UCSD-AML1 (cell line): ENCODE results near the gene TAGAP.
"Not testable (repeated sequence)": the region's sequence is repeated elsewhere in the genome, so short reads cannot be mapped to it uniquely, and the experiment has no call there.

Source experiments
- DNase-seq: peaks from one replicate; lab custom pipeline; 2025; ENCODE audit not compliant: unreplicated experiment; lab: John Stamatoyannopoulos, UW

The TAGAP gene

DNA sequence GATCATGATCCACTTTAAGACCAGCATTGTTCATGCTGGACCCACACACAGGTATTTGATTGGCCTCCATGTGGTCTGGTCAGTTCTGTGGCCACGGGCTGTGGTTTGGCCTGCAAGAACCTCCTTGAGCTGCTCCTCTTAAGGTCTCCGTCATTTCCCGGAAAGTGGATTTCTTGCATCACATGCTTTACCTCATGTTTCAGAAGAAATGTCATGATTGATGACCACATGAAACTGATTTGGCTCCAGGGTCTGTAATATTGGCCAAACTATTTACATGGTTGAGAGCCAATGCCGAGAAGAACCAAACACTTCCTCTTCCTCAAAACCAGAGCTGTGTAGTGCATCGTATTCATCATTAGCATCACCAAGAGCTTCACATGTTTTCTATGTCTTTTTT, 31.6 kb downstream of the TAGAP start:
- no peak for DNase-seq

DNA sequence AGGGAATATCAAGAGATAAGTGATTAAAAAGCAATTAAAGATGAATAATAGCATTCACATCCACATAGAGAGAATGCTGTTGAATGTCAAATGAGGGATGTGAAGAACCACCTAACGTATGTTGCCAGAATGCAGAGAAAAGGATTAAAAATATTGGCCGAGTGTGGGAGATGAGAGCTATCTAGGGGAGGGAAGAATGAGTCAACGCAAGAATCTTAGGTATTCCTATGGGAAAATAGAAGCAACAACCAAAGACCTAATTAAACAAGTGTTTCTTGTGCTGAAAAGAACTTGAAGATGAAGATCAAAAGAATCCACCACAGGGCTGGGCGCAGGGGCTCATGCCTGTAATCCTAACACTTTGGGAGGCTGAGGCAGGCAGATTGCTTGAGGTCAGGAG, 32.6 kb downstream of the TAGAP start:
- DNase-seq = no peak

DNA sequence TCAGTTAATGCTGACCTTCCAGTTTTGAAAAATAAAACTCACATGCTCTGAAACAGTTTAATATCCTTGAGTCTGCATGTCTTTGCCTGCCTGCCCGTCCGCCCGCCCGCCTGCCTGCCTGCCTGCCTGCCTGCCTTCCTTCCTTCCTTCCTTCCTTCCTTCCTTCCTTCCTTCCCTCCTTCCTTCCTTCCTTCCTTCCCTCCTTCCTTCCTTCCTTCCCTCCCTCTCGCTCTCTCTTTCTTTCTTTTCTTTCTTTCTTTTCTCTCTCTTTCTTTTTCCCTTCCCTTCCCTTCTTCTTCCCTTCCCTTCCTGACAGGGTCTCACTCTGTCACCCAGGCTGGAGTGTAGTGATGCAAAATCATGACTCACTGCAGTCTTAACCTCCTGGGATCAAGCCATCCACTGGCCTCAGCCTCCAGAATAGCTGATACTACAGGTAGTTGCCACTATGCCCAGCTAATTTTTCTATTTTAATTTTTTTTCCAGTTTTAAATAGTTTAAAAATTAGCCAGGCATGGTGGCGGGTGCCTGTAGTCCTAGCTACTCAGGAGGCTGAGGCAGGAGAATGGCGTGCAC, 34.7 kb downstream of the TAGAP start:
- DNase-seq = not testable (repeated sequence)

DNA sequence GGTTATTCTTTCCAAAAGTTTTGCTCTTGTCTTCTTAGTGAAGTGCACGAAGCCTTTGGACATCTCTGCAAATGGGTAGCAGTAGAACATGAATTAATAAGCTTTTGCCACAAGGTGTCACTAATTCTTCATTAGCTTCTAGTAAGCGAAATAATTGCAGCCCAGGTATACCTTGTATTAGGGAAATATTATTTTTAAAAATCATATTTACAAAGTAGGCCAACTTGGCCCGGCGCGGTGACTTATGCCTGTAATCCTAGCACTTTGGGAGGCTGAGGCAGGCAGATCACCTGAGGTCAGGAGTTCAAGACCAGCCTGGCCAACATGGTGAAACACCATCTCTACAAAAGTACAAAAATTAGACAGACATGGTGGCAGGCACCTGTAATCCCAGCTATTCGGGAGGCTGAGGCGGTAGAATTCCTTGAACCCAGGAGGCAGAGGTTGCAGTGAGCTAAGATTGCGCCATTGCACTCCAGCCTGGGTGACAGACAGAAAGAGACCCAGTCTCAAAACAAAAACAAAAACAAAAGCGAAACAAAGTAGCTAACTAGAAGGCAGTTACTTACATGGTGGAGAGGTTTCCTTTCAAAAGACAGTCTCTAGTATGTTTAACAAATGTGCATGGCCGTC, 36.0 kb downstream of the TAGAP start:
- DNase-seq = no peak

DNA sequence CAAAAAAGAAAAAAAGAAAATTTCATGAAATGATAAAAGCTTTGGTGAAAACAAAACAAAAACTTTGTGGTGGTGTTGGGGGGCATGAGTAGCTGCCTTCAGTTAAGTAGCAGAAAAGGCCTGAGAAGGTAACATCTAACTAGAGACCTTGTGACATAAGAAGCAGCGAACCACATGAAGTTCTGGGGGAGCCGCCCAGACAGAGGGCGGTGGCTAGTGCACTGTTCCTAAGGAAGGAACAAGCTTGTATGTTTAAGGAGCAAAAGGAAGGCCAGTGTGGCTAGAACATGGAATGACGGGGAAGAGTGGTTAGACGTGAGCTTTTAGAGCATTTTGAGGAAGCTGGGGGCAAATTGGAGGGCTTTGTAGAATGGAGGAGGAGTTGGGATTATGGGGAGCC, 37.3 kb downstream of the TAGAP start:
- no peak for DNase-seq

DNA sequence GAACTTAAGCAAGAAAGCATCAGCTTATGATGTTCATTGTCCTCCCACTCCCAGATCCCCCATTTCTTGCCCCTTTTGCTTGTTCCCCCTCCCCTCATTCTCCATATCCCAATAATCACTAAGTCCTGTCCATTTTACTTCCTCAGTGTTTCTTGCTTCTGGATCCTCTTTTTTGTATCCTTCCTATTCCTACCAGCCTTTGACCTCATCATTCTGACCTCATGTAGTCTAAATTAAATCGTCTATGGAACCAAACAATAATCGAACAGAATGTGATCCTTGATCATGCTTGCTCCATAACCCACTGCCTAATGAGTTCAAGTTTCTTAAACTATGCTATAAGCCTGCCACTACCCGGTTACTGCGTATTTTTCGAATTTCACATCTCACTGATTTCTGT, 39.4 kb downstream of the TAGAP start:
- no peak for DNase-seq

DNA sequence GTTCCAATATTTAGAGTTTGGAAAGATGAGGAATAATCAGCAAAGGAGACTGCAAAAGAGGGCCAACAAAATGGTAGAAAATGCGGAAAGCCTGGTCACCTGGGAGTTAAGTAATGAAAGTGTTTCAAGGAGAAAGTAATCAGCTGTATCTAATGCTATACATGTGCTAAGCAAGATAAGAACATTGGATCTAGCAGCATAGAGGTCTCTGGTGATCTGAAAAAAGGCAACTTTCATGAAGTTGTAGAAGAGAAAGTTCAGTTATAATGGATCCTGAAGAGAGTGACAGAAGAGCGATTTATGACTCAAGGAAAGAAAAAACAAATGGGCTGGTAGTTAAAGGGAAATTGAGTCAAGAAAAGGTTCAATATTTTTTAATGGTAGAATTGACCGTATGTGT, 40.2 kb downstream of the TAGAP start:
- no peak for DNase-seq

DNA sequence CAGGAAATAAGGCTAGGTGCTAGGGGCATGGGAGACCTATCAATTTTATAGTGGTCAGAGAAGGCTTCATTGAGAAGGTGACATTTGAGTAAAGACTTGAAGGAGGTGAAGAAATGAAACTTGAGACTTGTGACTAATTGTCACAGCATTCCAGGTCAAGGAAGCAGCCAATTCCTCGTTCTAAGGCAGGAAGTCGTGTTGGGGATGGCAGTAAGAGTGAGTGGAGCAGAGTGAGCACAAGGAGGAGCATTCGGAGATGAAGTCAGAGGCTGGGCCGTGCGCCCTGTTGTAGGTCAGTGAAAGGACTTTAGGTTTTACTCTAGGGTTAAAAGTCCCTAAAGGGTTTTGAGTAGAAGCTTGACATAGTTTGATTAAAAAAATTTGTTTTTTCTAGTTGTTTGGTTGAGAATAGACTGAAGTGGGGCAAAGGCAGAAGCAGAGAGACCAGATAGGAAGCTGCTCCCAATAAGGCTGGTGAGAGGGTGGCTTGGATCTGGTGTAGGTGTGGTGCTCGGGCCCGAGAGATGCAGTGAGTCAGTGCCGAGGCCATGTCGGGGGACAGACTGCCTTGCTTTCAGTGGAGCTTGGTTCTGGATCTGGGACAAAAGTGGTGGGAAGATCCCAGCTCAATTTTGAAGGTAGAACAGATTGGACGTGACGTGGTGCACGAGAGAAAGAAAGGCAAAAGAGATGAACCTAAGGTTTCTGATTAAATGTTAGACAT, 42.2 kb downstream of the TAGAP start:
- no peak for DNase-seq

DNA sequence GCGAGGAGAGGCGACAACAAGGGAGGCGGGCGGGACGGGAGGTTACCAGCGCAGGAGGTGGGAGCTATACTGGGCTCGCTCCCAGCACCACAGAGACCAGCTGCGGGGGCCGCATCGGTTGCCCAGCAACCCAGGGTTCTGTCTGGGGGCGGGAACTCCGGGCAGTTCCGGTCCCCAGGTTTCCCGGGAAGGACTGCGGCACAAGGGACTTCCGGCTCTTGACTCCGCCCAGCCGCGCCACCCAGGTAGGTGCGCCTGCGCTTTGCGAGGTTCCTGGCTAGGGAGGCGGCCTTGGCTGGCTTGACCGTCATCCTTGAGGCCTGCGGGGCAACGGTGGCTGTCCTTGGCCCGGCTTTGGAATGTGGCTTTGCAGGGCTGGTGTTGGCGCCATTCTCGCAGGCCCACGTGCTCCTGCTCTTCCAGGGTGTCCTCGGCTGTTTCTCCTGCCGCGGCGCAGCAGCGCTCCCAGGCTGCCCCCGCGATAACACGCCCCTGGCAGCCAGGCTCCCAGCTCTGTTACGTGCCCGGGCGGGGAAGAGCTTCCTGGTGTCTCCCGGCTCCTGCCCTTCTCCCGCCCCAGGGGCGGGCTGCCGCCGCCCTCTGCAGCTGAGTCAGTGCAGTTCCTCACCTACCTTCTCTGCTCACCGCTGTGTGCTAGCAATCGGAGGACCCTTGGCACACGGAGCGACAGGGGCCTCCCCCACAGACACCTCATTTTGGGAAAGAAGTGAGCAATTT, 45.0 kb downstream of the TAGAP start, which contains the start of gene RSPH3:
Gene RSPH3, minus strand, starts transcription at position 537 of the 738 bp plus-strand sequence. CDS start 652 bp downstream, outside the sequence.
- peak; percentile 94 for DNase-seq

DNA sequence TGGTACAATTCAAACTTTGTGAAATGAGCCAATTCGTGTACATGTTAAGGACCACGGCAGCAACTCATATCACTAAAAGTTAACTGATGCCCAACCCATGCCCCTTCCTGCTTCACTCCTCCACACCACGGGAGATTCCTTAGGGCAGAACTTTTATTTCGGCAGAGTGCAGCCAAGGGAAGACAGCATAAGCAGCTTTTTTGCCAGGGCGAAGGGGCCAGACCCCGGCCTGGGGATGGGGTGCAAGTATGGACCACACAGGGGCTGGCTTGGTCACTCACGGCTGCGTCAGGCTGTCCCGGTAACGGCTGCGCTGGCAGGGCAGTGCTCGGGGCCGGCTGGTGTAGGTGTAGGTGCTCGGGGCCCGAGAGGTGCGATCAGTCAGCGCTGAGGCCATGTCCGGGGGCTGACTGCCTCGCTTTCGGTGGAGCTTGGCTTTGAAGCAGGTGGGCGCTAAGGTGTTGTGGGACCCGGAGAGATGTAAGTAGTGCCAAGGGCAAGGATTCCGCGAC, 45.6 kb downstream of the TAGAP start:
- no peak for DNase-seq

DNA sequence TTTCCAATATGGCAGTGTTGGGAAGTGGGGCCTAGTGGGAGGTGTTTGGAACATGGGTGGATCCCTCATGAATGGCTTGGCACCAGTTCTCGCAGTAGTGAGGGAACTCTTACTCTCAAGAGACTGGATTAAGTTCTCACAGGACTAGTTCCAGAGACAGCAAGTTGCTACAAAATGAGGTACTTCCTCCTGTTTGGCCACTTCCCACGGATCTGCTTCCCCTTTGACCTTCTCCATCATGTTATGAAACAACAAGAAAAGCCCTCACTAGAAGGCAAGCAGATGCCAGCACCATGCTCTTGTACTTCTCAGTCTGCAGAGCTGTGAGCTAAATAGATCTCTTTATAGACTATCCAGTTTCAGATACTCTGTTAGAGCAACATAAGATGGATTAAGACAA, 47.9 kb downstream of the TAGAP start:
- DNase-seq = no peak

DNA sequence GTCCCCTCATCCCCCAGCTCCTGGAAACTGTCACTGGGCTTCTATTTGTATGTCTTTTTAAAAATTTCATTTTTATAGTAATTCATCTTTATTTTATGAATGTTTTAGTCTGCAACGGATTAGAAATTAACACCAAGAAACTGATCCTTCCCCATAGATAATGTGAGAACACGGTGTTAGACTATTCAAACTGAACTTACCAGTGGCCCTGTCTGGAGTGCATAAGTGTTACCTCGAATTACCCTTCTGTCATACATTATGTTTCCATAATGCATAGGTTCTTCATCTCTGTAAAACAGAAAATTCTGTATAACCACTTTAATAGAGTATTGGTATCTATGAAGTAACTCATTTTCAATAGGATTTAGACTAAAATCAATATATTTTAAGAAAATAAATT, 51.2 kb downstream of the TAGAP start:
- no peak for DNase-seq

DNA sequence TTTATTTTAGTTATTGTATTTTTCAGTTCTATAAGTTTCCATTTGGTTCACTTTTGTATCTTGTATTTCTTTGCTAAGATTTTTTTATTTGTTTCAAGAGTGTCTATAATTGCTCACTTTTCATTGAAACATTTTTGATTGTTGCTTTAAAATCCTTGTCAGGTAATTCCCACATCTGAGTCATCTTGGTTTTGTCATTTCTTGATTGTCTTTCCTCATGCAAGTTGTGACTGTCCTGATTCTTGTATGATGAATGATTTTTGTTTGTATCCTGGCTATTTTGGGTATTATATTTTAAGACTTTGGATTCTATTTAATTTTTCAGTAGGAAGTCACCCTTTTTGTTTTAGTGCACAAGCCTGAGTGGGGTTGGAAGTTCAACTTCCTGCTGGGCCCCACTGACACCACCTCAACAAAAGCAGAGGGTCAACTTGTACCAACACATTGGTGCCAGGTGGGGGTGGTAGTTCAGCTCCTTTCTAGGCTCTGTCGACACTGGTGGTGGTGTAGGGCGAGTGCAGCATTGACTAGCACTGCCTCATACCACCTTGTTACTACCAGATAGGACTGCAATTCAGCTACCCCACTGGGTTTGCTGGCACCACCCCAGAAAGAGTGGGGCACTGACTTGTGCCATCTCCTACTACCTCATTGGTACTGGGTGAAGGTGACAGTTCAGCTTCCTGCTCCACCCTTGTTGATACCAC, 53.6 kb downstream of the TAGAP start:
- DNase-seq = no peak

DNA sequence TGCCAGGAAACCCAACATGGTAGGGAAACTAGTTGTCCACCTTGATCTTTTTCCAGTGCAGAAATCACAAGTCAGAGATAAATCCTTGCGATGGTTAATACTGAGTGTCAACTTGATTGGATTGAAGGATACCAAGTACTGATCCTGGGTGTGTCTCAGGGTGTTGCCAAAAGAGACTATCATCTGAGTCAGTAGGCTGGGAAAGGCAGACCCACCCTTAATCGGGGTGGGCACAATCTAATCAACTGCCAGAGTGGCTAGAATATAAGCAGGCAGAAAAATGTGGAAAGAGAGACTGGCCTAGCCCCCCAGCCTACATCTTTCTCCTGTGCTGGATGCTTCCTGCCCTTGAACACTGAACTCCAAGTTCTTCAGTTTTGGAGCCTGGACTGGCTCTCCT, 55.1 kb downstream of the TAGAP start:
- not testable (repeated sequence) for DNase-seq

DNA sequence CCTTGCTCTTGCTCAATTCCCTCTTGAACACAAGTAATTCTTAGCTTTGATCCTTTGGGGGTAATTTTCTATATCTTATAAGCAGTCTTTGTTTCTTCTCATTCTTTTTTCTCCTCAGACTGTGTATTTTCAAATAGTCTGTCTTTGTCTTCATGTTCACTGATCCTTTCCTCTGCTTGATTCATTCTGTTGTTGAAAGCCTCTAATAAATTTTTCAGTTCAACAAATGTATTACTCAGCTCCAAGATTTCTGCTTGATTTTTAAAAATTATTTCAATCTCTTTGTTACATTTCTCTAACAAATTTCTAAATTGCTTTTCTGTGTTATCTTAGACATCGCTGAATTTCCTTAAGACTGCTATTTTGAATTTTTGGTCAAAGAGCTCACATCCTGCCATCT, 56.3 kb downstream of the TAGAP start:
- DNase-seq = no peak

DNA sequence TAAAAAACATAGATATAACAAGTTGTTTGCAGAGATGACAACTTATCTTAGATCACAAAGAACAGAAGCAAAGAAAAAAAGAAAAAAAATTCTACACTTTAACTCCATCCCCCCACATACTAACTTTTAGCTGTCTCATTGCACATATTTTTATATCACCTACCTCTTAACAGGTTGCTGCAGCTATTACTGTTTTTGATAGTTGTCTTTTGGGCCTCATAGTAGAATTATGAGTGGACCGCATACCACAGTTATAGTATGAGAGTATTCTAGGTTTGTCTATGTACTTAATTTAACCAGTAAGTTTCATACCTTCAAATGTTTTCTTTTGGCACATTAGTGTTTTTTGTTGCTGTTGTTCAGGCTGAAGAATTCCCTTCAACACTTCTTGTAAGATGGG, 57.1 kb downstream of the TAGAP start:
- DNase-seq = no peak
